Measurements from ENCODE around the gene ZNF624. TPM values are rescaled to one million over a fixed set of nuclear protein-coding genes. Genes with fewer than 3 reads are reported as not detected.

ZNF624 gene
- polyA plus RNA-seq, 2 of the 4 experiments (the other 2 are of a cell fraction) = 3.0 to 4.3 TPM

DNA sequence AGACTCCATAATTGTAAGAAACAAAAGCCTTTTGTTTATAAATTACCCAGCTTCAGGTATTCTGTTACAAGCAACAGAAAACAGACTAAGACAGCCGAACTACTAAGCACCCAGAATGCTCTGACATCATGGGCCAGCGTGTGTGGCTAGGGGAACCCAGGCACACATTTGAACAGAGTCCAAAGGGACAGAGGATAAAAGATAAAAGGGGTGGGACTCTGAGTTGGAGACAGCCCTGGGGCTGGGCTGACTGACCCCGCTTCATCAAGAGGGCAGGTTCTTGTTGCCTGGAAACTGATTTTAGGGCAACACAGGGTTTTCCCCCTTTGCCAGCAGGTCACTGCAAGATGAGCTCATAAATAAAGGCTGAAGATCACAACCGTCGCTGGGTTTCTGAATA lies 54.1 kb downstream of the ZNF624 start:
- Histone ChIP-seq H3K9me3 (peaks cover 89% of the 10 kb centered on the region), H3K4me2 (no peak overlapping the region), H3K4me3 (no peak overlapping the region), H3K27ac (no peak overlapping the region), H3K4me1 (no peaks in the 10 kb centered on the region)
- no peak for TF ChIP-seq RARB (CRISPR knock-in tag; IDR thresholded peaks at IDR 0.05)
- TF ChIP-seq SMC3 (IDR thresholded peaks at IDR 0.05) = no peak
- TF ChIP-seq MAFK (IDR thresholded peaks at IDR 0.05; ENCODE audit: partially characterized antibody) = no peak
- TF ChIP-seq, protein P1, sequence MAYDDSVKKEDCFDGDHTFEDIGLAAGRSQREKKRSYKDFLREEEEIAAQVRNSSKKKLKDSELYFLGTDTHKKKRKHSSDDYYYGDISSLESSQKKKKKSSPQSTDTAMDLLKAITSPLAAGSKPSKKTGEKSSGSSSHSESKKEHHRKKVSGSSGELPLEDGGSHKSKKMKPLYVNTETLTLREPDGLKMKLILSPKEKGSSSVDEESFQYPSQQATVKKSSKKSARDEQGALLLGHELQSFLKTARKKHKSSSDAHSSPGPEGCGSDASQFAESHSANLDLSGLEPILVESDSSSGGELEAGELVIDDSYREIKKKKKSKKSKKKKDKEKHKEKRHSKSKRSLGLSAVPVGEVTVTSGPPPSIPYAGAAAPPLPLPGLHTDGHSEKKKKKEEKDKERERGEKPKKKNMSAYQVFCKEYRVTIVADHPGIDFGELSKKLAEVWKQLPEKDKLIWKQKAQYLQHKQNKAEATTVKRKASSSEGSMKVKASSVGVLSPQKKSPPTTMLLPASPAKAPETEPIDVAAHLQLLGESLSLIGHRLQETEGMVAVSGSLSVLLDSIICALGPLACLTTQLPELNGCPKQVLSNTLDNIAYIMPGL (CRISPR knock-in tag; IDR thresholded peaks at IDR 0.05; ENCODE audit: borderline replicate concordance) = no peak
- TF ChIP-seq HDAC2 (IDR thresholded peaks at IDR 0.05) = no peak
- TF ChIP-seq ZC3H11A (IDR thresholded peaks at IDR 0.05) = no peak
- TF ChIP-seq MAZ (IDR thresholded peaks at IDR 0.05; ENCODE audit: borderline replicate concordance, low read depth, low read length) = no peak
- TF ChIP-seq, protein P2, sequence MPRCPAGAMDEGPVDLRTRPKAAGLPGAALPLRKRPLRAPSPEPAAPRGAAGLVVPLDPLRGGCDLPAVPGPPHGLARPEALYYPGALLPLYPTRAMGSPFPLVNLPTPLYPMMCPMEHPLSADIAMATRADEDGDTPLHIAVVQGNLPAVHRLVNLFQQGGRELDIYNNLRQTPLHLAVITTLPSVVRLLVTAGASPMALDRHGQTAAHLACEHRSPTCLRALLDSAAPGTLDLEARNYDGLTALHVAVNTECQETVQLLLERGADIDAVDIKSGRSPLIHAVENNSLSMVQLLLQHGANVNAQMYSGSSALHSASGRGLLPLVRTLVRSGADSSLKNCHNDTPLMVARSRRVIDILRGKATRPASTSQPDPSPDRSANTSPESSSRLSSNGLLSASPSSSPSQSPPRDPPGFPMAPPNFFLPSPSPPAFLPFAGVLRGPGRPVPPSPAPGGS (IDR thresholded peaks at IDR 0.05) = no peak
- TF ChIP-seq FOSL2 (IDR thresholded peaks at IDR 0.05) = no peak
- TF ChIP-seq FOSL2 (CRISPR knock-in tag; IDR thresholded peaks at IDR 0.05) = no peak
- no peak for TF ChIP-seq POLR2AphosphoS2 (conservative IDR thresholded peaks at IDR 0.05; ENCODE audit: low read length)
- TF ChIP-seq NR3C1 (IDR thresholded peaks at IDR 0.05) = no peak
- no peak for ATAC-seq
- ChIA-PET CTCF (interaction anchor here (3.1 kb wide), 1 partner anchor 10 kb away, joined by 14 read pairs; no protein-coding TSS in a partner anchor), POLR2A (no interaction called here)
- no peak for DNase-seq (ENCODE audit: low read depth in 1 of 2, low spot score in 1 of 2)
- FAIRE-seq = no peak
- 25% methylated on average over 5 of the region's 5 CpGs for WGBS (ENCODE audit: missing lambda C conversion rate)

- FAIRE-seq (peak; percentile 73), DNase-seq (ENCODE audit: low read depth in 1 of 2, low spot score in 1 of 2) (no peak), ATAC-seq (no peak)
- 0 out of 3 replicates have a peak, but pooled peaks cover 3% of the 10 kb centered on the region for H3K4me1 ChIP-seq
- H3K4me3 ChIP-seq = no peak overlapping the region
- POLR2A ChIA-PET = no interaction called here
- 1% methylated on average over 2 of the region's 2 CpGs for WGBS (ENCODE audit: missing lambda C conversion rate)
- TF ChIP-seq RARB (CRISPR knock-in tag; IDR thresholded peaks at IDR 0.05) (no peak), TFCP2L1 (CRISPR knock-in tag; IDR thresholded peaks at IDR 0.05) (no peak), HDAC2 (IDR thresholded peaks at IDR 0.05) (no peak), POLR2A (IDR thresholded peaks at IDR 0.05; ENCODE audit: low read length) (no peak), ZSCAN20 (CRISPR knock-in tag; IDR thresholded peaks at IDR 0.05) (no peak), NFE2L2 (conservative IDR thresholded peaks at IDR 0.05; ENCODE audit: low read length) (no peak), ELK1 (IDR thresholded peaks at IDR 0.05; ENCODE audit: low read depth, low read length) (no peak), CEBPB (IDR thresholded peaks at IDR 0.05) (peak; percentile 84 to 93), RCOR1 (IDR thresholded peaks at IDR 0.05; ENCODE audit: low read depth, low read length) (no peak), RNF2 (IDR thresholded peaks at IDR 0.05; ENCODE audit: borderline replicate concordance, low read depth) (no peak)
- TF ChIP-seq, protein P3, sequence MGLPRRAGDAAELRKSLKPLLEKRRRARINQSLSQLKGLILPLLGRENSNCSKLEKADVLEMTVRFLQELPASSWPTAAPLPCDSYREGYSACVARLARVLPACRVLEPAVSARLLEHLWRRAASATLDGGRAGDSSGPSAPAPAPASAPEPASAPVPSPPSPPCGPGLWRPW (IDR thresholded peaks at IDR 0.05) = peak; percentile 56; the same call in 1 of the 2 replicates
- no peak overlapping the region for H3K27ac ChIP-seq
- CTCF ChIA-PET = interaction anchor here (1.4 kb wide), 1 partner anchor 9 kb away, joined by 4 read pairs; no protein-coding TSS in a partner anchor
- H3K9me3 ChIP-seq = peaks cover 88% of the 10 kb centered on the region
- H3K4me2 ChIP-seq = no peak overlapping the region
Observed at GRCh38 chr17:16593356-16594102, 60.1 kb downstream of the ZNF624 start.

Data from A549 (cell line).